Lung (tissue), 12 donors: ENCODE measurements around the gene CACNA1D. TPM values are rescaled to one million over a fixed set of nuclear protein-coding genes. Genes with fewer than 3 reads are reported as not detected.

ENCODE experiments used
- ATAC-seq: fragments of 200-7000 bp; cut with Tn5 transposase; one replicate; pipeline ENCODE4 v1.9.1; 2020; ENCODE audit warnings: moderate number of reproducible peaks; ENCODE audit not compliant: insufficient read depth, low FRiP score
- DNase-seq, 3 donors: peaks; one replicate each; pipeline ENCODE4 v3.0.0-alpha.2; 2013 to 2017
- H3K27ac ChIP-seq, 2 donors: one replicate each; pipeline ENCODE4 v1.5.1; 2013; ENCODE audit warnings: mild to moderate bottlenecking in 2 of 2, moderate library complexity in 2 of 2, control low read depth in 1 of 2, inconsistent platforms in 1 of 2, low read depth in 1 of 2, low read length in 1 of 2
- H3K27me3 ChIP-seq, 3 donors: one replicate each; pipeline ENCODE4 v1.5.1; 2013; ENCODE audit warnings: low read length in 2 of 3; ENCODE audit not compliant: control insufficient read depth in 3 of 3, insufficient read depth in 3 of 3
- H3K36me3 ChIP-seq, 4 donors: one replicate each; pipeline ENCODE4 v1.5.1; 2013; ENCODE audit warnings: low read length in 4 of 4, mild to moderate bottlenecking in 1 of 4, moderate library complexity in 1 of 4; ENCODE audit not compliant: control insufficient read depth in 4 of 4, insufficient read depth in 4 of 4
- H3K4me1 ChIP-seq, 5 donors: one replicate each; pipeline ENCODE4 v1.5.1; 2013; ENCODE audit warnings: low read length in 5 of 5, mild to moderate bottlenecking in 2 of 5, moderate library complexity in 1 of 5; ENCODE audit not compliant: control insufficient read depth in 5 of 5, insufficient read depth in 5 of 5
- H3K4me3 ChIP-seq: one replicate; pipeline ENCODE4 v1.5.1; 2013; ENCODE audit warnings: mild to moderate bottlenecking, control low read depth, moderate library complexity
- H3K9ac ChIP-seq, 2 donors: one replicate each; pipeline ENCODE4 v1.5.1; 2013; ENCODE audit warnings: low read length in 2 of 2, control low read depth in 1 of 2; ENCODE audit not compliant: insufficient read depth in 1 of 2
- H3K9me3 ChIP-seq, 4 donors: one replicate each; pipeline ENCODE4 v1.5.1; 2013; ENCODE audit warnings: low read length in 3 of 4, mild to moderate bottlenecking in 1 of 4, moderate library complexity in 1 of 4; ENCODE audit not compliant: control insufficient read depth in 4 of 4, insufficient read depth in 3 of 4
- WGBS, 2 donors: extraction: QIAGEN DNeasy Blood & Tissue Kit; methylation state at CpG; one replicate each; pipeline ENCODE4 v1.1.7; 2013; 5-methylcytosine and 5-hydroxymethylcytosine counted together
- polyA plus RNA-seq, 2 donors: library from polyadenylated mRNA; stranded (reverse); fragments of 200-250 nt; gene quantifications; one replicate each; pipeline ENCODE4 v1.2.1, GENCODE V29; 2013
- total RNA-seq, 2 donors: library from RNA; depleted of rRNA in 1 of 2; stranded (reverse); fragments of >200 nt in 1 of 2; gene quantifications; one replicate each; pipeline ENCODE4 v1.2.1, GENCODE V29; 2014 to 2021
- TF ChIP-seq, protein P1 (sequence below): IDR thresholded peaks from 2 replicates; pipeline ENCODE4 v1.5.1; 2012; ENCODE audit warnings: mild to moderate bottlenecking; ENCODE audit errors: control extremely low read depth, extremely low read depth
- donor health status: control.
- donor health status: control.
- donor health status: Bipolar disorder and iron deficiency.
- donor health status: healthy.
- donor health status: DM: yes; HTN: yes; CAD: no.

Gene CACNA1D
- total and polyA plus RNA-seq, 4 donors = 2.7 to 96.8 (median 23.1) TPM

GRCh38 chr3:53758846-53759245 is 264.4 kb downstream of the CACNA1D start:
- H3K27ac ChIP-seq = no peak overlapping the region
- ATAC-seq (no peak), DNase-seq (no peak)
- H3K9me3 ChIP-seq = no peaks in the 10 kb centered on the region
- TF ChIP-seq, protein P1, sequence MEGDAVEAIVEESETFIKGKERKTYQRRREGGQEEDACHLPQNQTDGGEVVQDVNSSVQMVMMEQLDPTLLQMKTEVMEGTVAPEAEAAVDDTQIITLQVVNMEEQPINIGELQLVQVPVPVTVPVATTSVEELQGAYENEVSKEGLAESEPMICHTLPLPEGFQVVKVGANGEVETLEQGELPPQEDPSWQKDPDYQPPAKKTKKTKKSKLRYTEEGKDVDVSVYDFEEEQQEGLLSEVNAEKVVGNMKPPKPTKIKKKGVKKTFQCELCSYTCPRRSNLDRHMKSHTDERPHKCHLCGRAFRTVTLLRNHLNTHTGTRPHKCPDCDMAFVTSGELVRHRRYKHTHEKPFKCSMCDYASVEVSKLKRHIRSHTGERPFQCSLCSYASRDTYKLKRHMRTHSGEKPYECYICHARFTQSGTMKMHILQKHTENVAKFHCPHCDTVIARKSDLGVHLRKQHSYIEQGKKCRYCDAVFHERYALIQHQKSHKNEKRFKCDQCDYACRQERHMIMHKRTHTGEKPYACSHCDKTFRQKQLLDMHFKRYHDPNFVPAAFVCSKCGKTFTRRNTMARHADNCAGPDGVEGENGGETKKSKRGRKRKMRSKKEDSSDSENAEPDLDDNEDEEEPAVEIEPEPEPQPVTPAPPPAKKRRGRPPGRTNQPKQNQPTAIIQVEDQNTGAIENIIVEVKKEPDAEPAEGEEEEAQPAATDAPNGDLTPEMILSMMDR = no peak
- H3K4me1 ChIP-seq = peaks cover 0 to 7% (median 0%) of the 10 kb centered on the region in 5 donors
- no peak overlapping the region for H3K4me3 ChIP-seq
- H3K36me3 ChIP-seq = peaks cover 0 to 57% (median 28%) of the 10 kb centered on the region in 4 donors
- WGBS, 2 donors = 74 to 82% methylated on average over 3 of the region's 3 CpGs
- H3K27me3 ChIP-seq = no peaks in the 10 kb centered on the region
- no peak overlapping the region for H3K9ac ChIP-seq

DNA sequence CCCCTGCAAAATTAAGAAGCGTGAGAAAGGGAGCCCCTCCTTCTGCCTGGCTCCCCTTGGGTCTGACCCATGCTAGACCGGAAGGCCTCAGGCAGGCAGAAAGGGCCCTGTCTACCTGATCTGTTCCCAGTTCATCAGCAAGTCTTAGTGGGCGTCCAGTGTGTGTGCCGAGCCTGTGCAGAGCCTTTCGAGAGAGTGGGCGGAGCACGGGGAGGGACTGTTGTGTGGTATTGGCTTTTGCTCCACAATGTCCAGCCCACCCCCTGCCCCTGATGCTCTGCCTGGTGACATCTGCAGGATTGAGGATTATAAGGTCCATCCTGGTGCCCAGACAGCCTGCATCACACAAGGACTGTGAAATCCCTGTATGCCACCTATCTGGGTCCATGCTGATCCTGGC is 268.9 kb downstream of the CACNA1D start:
- TF ChIP-seq, protein P1 = no peak
- Histone ChIP-seq H3K4me1 (peaks cover 0 to 6% (median 0%) of the 10 kb centered on the region in 5 donors), H3K9ac (no peak overlapping the region), H3K9me3 (no peaks in the 10 kb centered on the region), H3K4me3 (no peak overlapping the region), H3K27ac (no peak overlapping the region), H3K27me3 (no peaks in the 10 kb centered on the region), H3K36me3 (peaks cover 0 to 46% (median 18%) of the 10 kb centered on the region in 4 donors)
- WGBS, 2 donors = 90 to 95% methylated on average over 7 of the region's 7 CpGs
- no peak for ATAC-seq
- DNase-seq = no peak

- ATAC-seq = peak; percentile 55
- no peak overlapping the region for H3K9ac ChIP-seq
- TF ChIP-seq, protein P1 = no peak
- WGBS, 2 donors = 74 to 81% methylated on average over 14 of the region's 14 CpGs
- no peaks in the 10 kb centered on the region for H3K9me3 ChIP-seq
- no peak for DNase-seq
- H3K27me3 ChIP-seq = no peaks in the 10 kb centered on the region
- H3K36me3 ChIP-seq = peaks cover 0 to 46% (median 17%) of the 10 kb centered on the region in 4 donors
- no peak overlapping the region for H3K27ac ChIP-seq
- H3K4me3 ChIP-seq = no peak overlapping the region
- peaks cover 0 to 6% (median 0%) of the 10 kb centered on the region in 5 donors for H3K4me1 ChIP-seq
These were observed 269.8 kb downstream of the CACNA1D start for GRCh38 chr3:53764026-53764775.
